GM18868 (cell line): ENCODE measurements around the gene ZCWPW2.

Experiments
- ATAC-seq: cut with Tn5 transposase; IDR thresholded peaks from one replicate; pipeline ENCODE4 v1.9.1; 2021; ENCODE audit warnings: mild to moderate bottlenecking, moderate library complexity; ENCODE audit not compliant: unreplicated experiment

The ZCWPW2 gene, protein sequence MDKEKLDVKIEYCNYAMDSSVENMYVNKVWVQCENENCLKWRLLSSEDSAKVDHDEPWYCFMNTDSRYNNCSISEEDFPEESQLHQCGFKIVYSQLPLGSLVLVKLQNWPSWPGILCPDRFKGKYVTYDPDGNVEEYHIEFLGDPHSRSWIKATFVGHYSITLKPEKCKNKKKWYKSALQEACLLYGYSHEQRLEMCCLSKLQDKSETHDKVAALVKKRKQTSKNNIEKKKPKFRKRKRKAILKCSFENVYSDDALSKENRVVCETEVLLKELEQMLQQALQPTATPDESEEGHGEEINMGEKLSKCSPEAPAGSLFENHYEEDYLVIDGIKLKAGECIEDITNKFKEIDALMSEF

GRCh38 chr3:28348629-28349468, at the start of gene ZCWPW2, which contains the start of gene AZI2:
Gene ZCWPW2, plus strand, starts transcription at chr3:28348721. Its CDS starts 64,348 bp downstream, at chr3:28413069.
Gene AZI2, minus strand, starts transcription at chr3:28348824. Its CDS starts 8,207 bp downstream, at chr3:28340617.
- ATAC-seq, result peak; percentile 91

GRCh38 chr3:28299705-28300104, 48.8 kb upstream of the ZCWPW2 start:
- ATAC-seq, result no peak

DNA sequence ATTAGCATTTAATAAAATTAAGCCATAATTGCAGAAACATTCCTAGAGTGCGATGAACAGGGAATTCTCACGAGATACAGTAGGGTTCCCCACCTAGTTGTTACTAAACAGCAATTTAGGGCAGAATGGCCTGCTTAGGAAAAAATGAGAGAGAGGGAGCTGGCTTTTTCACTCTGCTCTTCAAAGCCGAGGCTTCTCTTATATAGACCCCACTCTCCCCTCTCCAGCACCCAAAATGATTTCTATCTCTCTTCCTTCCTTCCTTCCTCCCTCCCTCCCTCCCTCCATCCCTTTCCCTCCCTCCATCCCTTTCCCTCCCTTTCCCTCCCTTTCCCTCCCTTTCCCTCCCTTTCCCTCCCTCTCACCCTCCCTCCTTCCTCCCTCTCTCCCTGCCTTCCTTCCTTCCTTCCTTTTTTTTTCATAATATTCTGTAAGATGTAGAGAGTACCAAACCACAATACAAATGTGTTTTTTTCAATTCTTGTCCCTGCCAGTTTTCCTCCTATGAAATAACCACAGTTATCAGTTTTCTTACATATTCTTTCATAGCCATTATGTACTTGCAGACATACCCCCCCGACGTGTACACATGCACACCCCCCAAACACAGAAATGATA, 48.1 kb upstream of the ZCWPW2 start:
- ATAC-seq, result no peak

- ATAC-seq, result no peak
These were observed 46.8 kb upstream of the ZCWPW2 start for GRCh38 chr3:28301688-28302087.

- ATAC-seq, result no peak
These were observed 40.3 kb upstream of the ZCWPW2 start for GRCh38 chr3:28308196-28308595.

GRCh38 chr3:28315711-28316110, 32.8 kb upstream of the ZCWPW2 start:
- ATAC-seq, result no peak

DNA sequence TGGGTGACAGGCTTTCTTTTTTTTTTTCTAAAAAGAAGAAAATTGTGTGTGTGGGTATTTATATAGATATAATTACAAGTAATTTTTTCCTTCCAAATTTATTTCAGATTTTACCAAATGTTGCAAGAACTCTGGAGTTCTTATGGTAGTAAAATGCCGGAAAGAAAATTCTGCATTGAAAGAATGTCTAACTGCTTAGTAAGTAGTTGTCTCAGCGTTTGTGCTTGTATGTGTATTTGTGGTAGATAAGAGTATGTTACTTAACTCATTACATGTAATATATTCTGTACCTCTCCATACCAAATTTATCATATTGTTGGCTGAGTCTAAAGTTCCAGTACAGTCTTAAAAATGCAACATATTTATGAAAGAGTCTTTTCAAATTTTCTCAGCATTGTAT, 32.3 kb upstream of the ZCWPW2 start:
- no peak for ATAC-seq

DNA sequence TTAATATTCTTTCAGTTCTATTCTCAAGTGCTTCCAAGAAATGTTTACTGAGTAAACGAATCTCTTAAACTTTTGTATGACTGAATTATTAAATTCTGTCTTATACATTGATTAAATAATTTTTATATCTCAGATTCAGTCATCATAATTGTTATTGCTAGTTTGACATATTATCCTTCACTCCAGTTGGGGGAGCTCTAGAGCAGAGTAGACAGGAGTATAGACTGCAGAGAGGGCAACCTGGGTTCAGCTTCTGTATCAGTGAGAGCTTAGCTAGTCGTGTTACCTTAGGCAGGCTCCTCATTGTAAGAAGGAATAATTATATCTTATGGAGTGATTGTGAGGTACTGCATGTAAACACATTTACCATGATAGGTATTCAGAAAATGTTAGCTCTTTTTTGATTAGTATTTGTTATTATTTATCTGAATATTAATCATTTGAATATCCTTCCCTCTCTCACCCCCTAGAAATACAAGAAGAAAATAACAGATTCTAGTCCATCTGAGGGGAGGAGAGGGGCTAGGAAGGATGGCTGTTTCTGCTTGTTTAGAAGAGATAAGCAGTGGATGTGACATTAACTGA, 31.0 kb upstream of the ZCWPW2 start:
- peak; percentile 94 for ATAC-seq

- ATAC-seq, result no peak
These were observed 27.5 kb upstream of the ZCWPW2 start for GRCh38 chr3:28320981-28321380.

- ATAC-seq, result no peak
These were observed 26.1 kb upstream of the ZCWPW2 start for GRCh38 chr3:28322464-28322863.

DNA sequence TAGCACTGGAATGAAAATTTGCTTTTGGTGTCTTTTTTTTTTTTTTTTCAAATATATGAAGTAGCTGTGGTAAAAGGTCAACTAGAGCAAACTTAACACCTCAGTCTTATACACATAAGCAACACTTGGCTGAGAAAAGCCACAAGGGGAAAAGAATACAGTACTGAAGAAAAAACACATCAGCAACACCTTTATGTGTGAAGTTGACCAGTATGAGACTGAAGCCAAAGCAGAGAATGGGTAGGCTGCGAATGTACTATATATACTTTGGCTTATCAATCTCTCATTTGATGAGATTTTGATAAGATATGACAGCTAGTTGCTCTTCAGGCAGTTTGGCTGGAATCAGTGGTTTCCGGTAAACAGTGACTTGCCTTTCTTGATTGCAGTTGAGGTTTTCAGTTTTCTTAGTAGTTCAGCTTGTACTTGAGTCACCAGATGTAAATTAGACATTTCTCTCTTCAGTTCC, 22.0 kb upstream of the ZCWPW2 start:
- peak; percentile 84 for ATAC-seq

- ATAC-seq, result peak; percentile 27
These were observed 20.1 kb upstream of the ZCWPW2 start for GRCh38 chr3:28328188-28329151.

DNA sequence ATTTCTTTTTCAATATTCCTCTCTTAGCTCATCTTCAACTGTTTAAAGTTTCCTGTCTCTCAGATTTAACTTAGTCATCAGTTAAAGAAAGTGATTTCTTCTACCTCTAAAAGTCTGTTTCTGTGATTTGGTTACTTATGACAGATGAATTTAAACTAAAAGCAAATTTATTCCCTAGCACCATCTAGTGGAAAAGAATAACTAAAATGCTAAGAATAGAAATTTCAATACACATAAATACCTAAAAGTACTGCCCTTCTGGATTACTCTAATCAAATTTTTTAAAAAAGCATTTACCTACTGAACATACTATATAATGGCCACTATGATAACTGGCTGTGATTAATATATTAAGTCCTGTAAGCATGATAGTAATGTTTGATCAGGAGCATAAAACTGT, 14.0 kb upstream of the ZCWPW2 start:
- ATAC-seq, result no peak

GRCh38 chr3:28335246-28335645, 13.3 kb upstream of the ZCWPW2 start:
- no peak for ATAC-seq

GRCh38 chr3:28337230-28337629, 11.3 kb upstream of the ZCWPW2 start:
- ATAC-seq, result no peak

DNA sequence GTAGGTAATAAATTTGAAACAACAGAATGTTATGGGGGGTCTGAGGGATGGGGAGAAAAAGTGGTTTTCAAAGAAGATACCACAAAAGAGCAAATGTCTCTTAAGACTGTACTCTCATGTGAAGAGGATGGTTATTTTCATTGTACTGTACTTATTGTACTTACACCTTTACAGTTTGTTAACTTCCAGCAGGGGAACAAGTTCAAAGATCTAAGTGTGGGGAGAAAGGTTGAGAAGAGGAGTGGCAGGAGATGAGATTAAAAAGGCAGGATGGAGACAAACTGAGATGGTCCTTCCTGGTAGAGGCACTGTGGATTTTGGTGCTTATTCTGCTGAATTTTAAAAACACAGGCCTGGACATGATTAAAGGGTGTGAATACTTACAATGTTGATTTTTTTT, 5.4 kb upstream of the ZCWPW2 start:
- ATAC-seq, result no peak

DNA sequence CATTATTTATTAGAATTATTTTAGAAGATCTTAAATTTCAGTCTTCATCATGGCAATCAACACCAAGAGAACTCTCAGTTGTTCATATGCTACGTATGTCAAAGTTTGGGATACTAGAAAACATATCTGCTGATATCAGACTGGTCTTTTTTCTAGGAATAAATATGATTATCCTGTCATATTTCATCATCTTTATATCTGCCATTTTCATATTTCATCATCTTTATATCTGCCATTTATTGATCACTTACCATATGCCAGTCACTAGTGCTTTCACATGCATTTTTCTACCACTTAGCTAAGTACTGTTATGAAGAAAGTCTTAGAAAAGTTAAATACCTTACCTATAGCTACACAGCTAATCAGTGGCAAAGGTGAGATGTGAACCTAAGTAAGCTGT, 2.8 kb upstream of the ZCWPW2 start:
- ATAC-seq, result no peak

DNA sequence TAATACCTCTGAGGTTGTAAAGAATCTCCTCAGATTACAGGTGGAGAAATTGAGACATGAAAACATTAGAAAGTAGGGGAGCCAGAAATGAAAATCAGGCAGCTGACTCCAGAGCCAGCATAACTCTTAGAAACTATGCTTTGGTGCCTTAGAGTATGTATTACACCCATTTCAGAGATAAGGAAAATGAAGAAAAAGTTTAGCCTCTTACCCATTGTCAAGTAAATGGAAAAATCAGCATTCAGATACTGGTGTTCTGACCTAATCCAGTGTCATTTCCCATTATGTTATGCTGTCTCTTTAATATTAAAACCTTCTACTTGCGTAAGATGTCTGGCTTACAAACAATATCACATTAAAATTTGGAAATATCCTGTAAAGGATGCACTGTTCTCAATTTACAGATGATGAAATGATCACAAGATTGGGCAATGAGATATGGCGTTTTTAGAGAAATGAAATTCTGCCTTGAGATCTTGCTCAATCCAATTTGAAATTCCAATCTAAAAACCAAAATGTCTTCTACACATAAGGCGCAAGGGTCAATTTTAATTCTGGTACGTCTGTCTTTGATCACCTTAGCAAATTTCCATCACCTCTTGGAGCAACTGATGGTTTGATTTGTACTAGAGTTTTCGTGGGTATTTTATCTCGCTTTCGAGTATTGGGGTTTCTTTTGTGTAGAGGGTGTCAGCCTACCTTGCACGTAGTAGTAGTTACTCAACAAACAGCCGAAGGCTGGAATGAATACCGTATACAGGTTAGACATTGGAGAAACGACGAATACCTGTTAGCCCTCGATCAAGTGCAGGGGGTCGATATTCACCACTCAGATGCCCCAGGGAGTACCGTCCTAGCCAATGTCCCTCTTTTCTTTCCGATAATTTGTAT, 902 bp upstream of the ZCWPW2 start:
- ATAC-seq, result no peak

- ATAC-seq, result no peak
These were observed 274 bp upstream of the ZCWPW2 start for GRCh38 chr3:28348265-28348628.
